IMR-90 (cell line): ENCODE measurements around the gene NRIP2. TPM values are rescaled to one million over a fixed set of nuclear protein-coding genes. Genes with fewer than 3 reads are reported as not detected.

ENCODE experiments used
- ATAC-seq: fragments of 200-7000 bp; cut with Tn5 transposase; 2 replicates; pipeline ENCODE4 v1.9.1; 2020; ENCODE audit warnings: low read depth, mild to moderate bottlenecking, moderate library complexity
- BruUV-seq: library from RNA; stranded (reverse); fragments of 400-500 nt; replicated peaks from 2 replicates; lab custom pipeline; 2021; lab: Mats Ljungman, UMichigan
- CTCF ChIA-PET: fragments of 300-600 bp; formaldehyde crosslinking; extraction: SDS; loops from one replicate; lab custom pipeline; 2021; ENCODE audit warnings: antibody characterized with exemption; lab: Yijun Ruan, JAX
- POLR2A ChIA-PET: fragments of 300-600 bp; sonication (Branson Sonifier 250); formaldehyde crosslinking; loops from one replicate; lab custom pipeline; 2022; ENCODE audit warnings: antibody characterized with exemption; ENCODE audit not compliant: unreplicated experiment; lab: Charles Lee
- DNase-seq: peaks from one replicate; pipeline ENCODE4 v3.0.0; 2013
- H2AFZ ChIP-seq: replicated peaks from 2 replicates; pipeline ENCODE3; 2013; ENCODE audit warnings: low read length, mild to moderate bottlenecking; ENCODE audit not compliant: poor library complexity
- H2AK5ac ChIP-seq: 2 replicates; pipeline ENCODE4 v1.6.1; 2013; ENCODE audit warnings: low read depth, low read length, inconsistent platforms
- H2AK9ac ChIP-seq: replicated peaks from 2 replicates; pipeline ENCODE3; 2013; ENCODE audit warnings: mild to moderate bottlenecking, low read depth, low read length, moderate library complexity; ENCODE audit not compliant: poor library complexity
- H2BK120ac ChIP-seq: 2 replicates; pipeline ENCODE4 v1.6.1; 2013; ENCODE audit warnings: low read depth, low read length, inconsistent platforms
- H2BK15ac ChIP-seq: 3 replicates; pipeline ENCODE4 v1.6.1; 2013; ENCODE audit warnings: low read depth, low read length, inconsistent platforms
- H2BK20ac ChIP-seq: 2 replicates; pipeline ENCODE4 v1.6.1; 2013; ENCODE audit warnings: low read depth, mild to moderate bottlenecking, inconsistent platforms, low read length, moderate library complexity
- H2BK5ac ChIP-seq: 2 replicates; pipeline ENCODE4 v1.6.1; 2013; ENCODE audit warnings: mild to moderate bottlenecking, low read depth, low read length, inconsistent platforms; ENCODE audit not compliant: poor library complexity, severe bottlenecking
- H3K14ac ChIP-seq: replicated peaks from 2 replicates; pipeline ENCODE4 v1.6.1; 2013; ENCODE audit warnings: low read depth, low read length, inconsistent platforms
- H3K18ac ChIP-seq: 2 replicates; pipeline ENCODE4 v1.6.1; 2013; ENCODE audit warnings: low read depth, low read length, control low read depth
- H3K23ac ChIP-seq: 2 replicates; pipeline ENCODE4 v1.6.1; 2013; ENCODE audit warnings: low read depth, low read length, inconsistent platforms
- H3K27ac ChIP-seq: 2 replicates; pipeline ENCODE4 v1.5.1; 2013; ENCODE audit warnings: mild to moderate bottlenecking, control low read depth, low read length; ENCODE audit not compliant: insufficient read depth
- H3K27me3 ChIP-seq: 2 replicates; pipeline ENCODE4 v1.6.1; 2013; ENCODE audit warnings: low read length; ENCODE audit not compliant: control insufficient read depth, insufficient read depth
- H3K36me3 ChIP-seq: 2 replicates; pipeline ENCODE4 v1.6.1; 2013; ENCODE audit warnings: low read length, mixed read lengths; ENCODE audit not compliant: control insufficient read depth, insufficient read depth
- H3K4ac ChIP-seq: 2 replicates; pipeline ENCODE4 v1.6.1; 2013; ENCODE audit warnings: low read depth, low read length, inconsistent platforms
- H3K4me1 ChIP-seq: 2 replicates; pipeline ENCODE4 v1.6.1; 2013; ENCODE audit warnings: low read length, mixed read lengths; ENCODE audit not compliant: control insufficient read depth, insufficient read depth
- H3K4me2 ChIP-seq: 2 replicates; pipeline ENCODE4 v1.6.1; 2013; ENCODE audit warnings: low read depth, mild to moderate bottlenecking, control low read depth, low read length, moderate library complexity
- H3K4me3 ChIP-seq: 2 replicates; pipeline ENCODE4 v1.5.1; 2013; ENCODE audit warnings: low read depth, mild to moderate bottlenecking, control low read depth, low read length, moderate library complexity; ENCODE audit not compliant: insufficient read depth
- H3K56ac ChIP-seq: 2 replicates; pipeline ENCODE4 v1.6.1; 2013; ENCODE audit warnings: low read length, inconsistent platforms; ENCODE audit not compliant: insufficient read depth; ENCODE audit errors: extremely low read depth
- H3K79me1 ChIP-seq, 2 experiments: 2 replicates each; pipeline ENCODE4 v1.6.1; 2013; ENCODE audit warnings: low read length in 2 of 2, inconsistent platforms in 1 of 2, low read depth in 1 of 2
- H3K9ac ChIP-seq: 2 replicates; pipeline ENCODE4 v1.6.1; 2013; ENCODE audit warnings: low read depth, low read length, control low read depth
- H3K9me1 ChIP-seq: 2 replicates; pipeline ENCODE4 v1.6.1; 2013; ENCODE audit warnings: low read length, inconsistent platforms; ENCODE audit not compliant: insufficient read depth
- H3K9me3 ChIP-seq: 2 replicates; pipeline ENCODE4 v1.6.1; 2013; ENCODE audit warnings: low read length; ENCODE audit not compliant: control insufficient read depth, insufficient read depth
- H4K20me1 ChIP-seq: 2 replicates; pipeline ENCODE4 v1.6.1; 2013; ENCODE audit warnings: low read length, inconsistent platforms; ENCODE audit not compliant: insufficient read depth
- H4K5ac ChIP-seq: 2 replicates; pipeline ENCODE4 v1.6.1; 2013; ENCODE audit warnings: mild to moderate bottlenecking, low read depth, low read length, control low read depth
- H4K8ac ChIP-seq, 2 experiments: 2 replicates each; pipeline ENCODE4 v1.6.1; 2013; ENCODE audit warnings: low read depth in 2 of 2, low read length in 2 of 2, control low read depth in 1 of 2, inconsistent platforms in 1 of 2
- H4K91ac ChIP-seq: 2 replicates; pipeline ENCODE4 v1.6.1; 2013; ENCODE audit warnings: low read depth, low read length, inconsistent platforms; ENCODE audit not compliant: insufficient read depth
- BHLHE40 ChIP-seq: fragments of 150-350 bp; IDR thresholded peaks from 2 replicates; pipeline ENCODE4 v1.6.1; 2016; ENCODE audit warnings: mild to moderate bottlenecking, low read depth, low read length
- CHD1 ChIP-seq: IDR thresholded peaks from 2 replicates; pipeline ENCODE4 v1.6.1; 2012; ENCODE audit warnings: low read depth, low read length, improper control_type of control experiment
- MAFK ChIP-seq: IDR thresholded peaks from 2 replicates; pipeline ENCODE4 v1.6.1; 2012; ENCODE audit warnings: low read depth, low read length, improper control_type of control experiment
- MAZ ChIP-seq: IDR thresholded peaks from 2 replicates; pipeline ENCODE4 v1.6.1; 2012; ENCODE audit warnings: low read depth, mild to moderate bottlenecking, low read length, improper control_type of control experiment, moderate library complexity, borderline replicate concordance
- MXI1 ChIP-seq: IDR thresholded peaks from 2 replicates; pipeline ENCODE4 v1.6.1; 2012; ENCODE audit warnings: low read depth, mild to moderate bottlenecking, low read length, moderate library complexity, borderline replicate concordance
- NFE2L2 ChIP-seq: fragments of 150-350 bp; IDR thresholded peaks from 2 replicates; pipeline ENCODE4 v1.6.1; 2016; ENCODE audit warnings: low read depth, mild to moderate bottlenecking, low read length
- POLR2A ChIP-seq: IDR thresholded peaks from 2 replicates; pipeline ENCODE4 v1.6.1; 2012; ENCODE audit warnings: mild to moderate bottlenecking, low read depth, low read length
- RAD21 ChIP-seq: IDR thresholded peaks from 2 replicates; pipeline ENCODE4 v1.6.1; 2012; ENCODE audit warnings: low read length, improper control_type of control experiment
- RCOR1 ChIP-seq: IDR thresholded peaks from 2 replicates; pipeline ENCODE4 v1.6.1; 2012; ENCODE audit warnings: mild to moderate bottlenecking, low read length, improper control_type of control experiment; ENCODE audit not compliant: insufficient replicate concordance
- RFX5 ChIP-seq: IDR thresholded peaks from 2 replicates; pipeline ENCODE4 v1.8.0; 2012; ENCODE audit warnings: low read depth, mild to moderate bottlenecking, low read length, moderate library complexity
- WGBS, 2 experiments: methylation state at CpG; one replicate each; pipeline versions ENCODE4 v1.1.5 to v1.1.7; 2013; ENCODE audit warnings: missing lambda C conversion rate in 2 of 2; ENCODE audit not compliant: insufficient read length in 1 of 2; ENCODE audit errors: extremely low coverage in 2 of 2; 5-methylcytosine and 5-hydroxymethylcytosine counted together
- dilution Hi-C: fragments of 300-500 bp; cut with HindIII; formaldehyde crosslinking; loops from one replicate; pipeline ENCODE4 v1.14.3; 2018; ENCODE audit warnings: low sequenced_read_pairs; ENCODE audit not compliant: unreplicated experiment
- in situ Hi-C: fragments of 300-500 bp; cut with MboI; formaldehyde crosslinking; loops from 3 replicates; pipeline ENCODE4 v1.14.3; 2019; ENCODE audit warnings: low sequenced_read_pairs, inconsistent platforms, mixed read lengths
- intact Hi-C: fragments of 100-400 bp; cut with micrococcal nuclease; formaldehyde crosslinking; loops from 2 replicates; pipeline ENCODE4 v1.10.0; 2022
- polyA plus RNA-seq, 3 experiments: library from polyadenylated mRNA; depleted of rRNA; stranded (reverse); fragments of >200 nt; gene quantifications; 2 replicates each; pipeline ENCODE4 v1.2.3, GENCODE V29; 2012; ENCODE audit warnings: low replicate concordance in 1 of 3
- total RNA-seq: library from RNA; depleted of rRNA; stranded (reverse); fragments of >200 nt; gene quantifications from 2 replicates; pipeline ENCODE4 v1.2.3, GENCODE V29; 2012
- TF ChIP-seq, protein P1 (sequence below): conservative IDR thresholded peaks from 2 replicates; pipeline ENCODE4 v1.5.1; 2012; ENCODE audit warnings: mild to moderate bottlenecking, low read depth, low read length, improper control_type of control experiment
- TF ChIP-seq, protein P2 (sequence below): fragments of 150-350 bp; IDR thresholded peaks from 2 replicates; pipeline ENCODE4 v1.6.1; 2016; ENCODE audit warnings: low read depth, mild to moderate bottlenecking, low read length, moderate library complexity, borderline replicate concordance
- TF ChIP-seq, protein P3 (sequence below): fragments of 150-350 bp; IDR thresholded peaks from 2 replicates; pipeline ENCODE4 v1.6.1; 2017; ENCODE audit warnings: mild to moderate bottlenecking, antibody characterized with exemption, low read length, low read depth

Gene NRIP2
- total and polyA plus RNA-seq, 2 of the 4 experiments (the other 2 are of a cell fraction): 0.18 to 0.27 TPM

DNA sequence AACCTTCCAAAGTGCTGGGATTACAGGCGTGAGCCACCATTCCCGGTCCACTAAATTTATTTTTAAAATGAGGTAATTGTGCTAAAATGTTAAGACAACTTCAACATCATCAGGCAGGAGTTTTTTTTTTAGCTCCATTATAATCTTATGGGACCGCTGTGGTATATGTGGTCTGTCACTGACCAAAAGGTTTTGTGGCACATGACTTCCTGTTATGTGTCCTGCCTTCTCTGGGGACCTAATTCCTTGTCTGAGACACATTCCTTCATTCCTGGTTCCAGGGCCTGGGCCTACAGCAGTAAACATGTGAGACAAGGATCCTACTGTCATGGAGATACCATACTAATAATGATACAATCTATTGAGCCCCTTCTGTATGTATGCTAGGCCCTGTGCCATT, 17.1 kb upstream of the NRIP2 start (continued):
- TF ChIP-seq, protein P1, sequence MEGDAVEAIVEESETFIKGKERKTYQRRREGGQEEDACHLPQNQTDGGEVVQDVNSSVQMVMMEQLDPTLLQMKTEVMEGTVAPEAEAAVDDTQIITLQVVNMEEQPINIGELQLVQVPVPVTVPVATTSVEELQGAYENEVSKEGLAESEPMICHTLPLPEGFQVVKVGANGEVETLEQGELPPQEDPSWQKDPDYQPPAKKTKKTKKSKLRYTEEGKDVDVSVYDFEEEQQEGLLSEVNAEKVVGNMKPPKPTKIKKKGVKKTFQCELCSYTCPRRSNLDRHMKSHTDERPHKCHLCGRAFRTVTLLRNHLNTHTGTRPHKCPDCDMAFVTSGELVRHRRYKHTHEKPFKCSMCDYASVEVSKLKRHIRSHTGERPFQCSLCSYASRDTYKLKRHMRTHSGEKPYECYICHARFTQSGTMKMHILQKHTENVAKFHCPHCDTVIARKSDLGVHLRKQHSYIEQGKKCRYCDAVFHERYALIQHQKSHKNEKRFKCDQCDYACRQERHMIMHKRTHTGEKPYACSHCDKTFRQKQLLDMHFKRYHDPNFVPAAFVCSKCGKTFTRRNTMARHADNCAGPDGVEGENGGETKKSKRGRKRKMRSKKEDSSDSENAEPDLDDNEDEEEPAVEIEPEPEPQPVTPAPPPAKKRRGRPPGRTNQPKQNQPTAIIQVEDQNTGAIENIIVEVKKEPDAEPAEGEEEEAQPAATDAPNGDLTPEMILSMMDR: no peak

DNA sequence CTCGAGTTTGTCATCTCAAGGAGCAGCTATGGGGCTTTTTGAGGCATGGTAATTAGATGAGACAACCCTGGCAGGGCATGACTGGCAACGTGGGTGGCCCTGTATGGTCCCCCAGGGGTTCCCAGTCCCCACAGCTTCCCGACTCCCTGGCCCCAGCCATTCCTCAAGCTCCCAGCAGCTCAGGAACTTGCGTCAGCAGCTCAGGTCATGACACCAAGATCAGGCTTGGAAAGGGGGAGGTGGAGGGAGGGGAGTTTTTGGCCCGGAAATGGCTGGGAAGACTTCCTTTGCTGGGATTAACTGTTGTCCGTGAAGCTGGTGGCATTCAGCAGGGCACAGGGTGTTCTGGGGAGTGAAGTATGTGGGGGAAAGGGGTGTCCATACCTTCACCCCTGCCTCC, 10.4 kb upstream of the NRIP2 start:
- Histone ChIP-seq H2BK5ac (peak overlapping the region; percentile 25), H3K9ac (0 out of 2 replicates have a peak overlapping the region, but pooled peaks have one; percentile 20), H4K91ac (peak overlapping the region; percentile 74), H3K4me1 (peaks cover 14% of the 10 kb centered on the region), H2AK5ac (peak overlapping the region; percentile 20; the same call in 1 of the 2 replicates), H2AFZ (peak overlapping the region; percentile 91), H4K20me1 (0 out of 2 replicates have a peak, but pooled peaks cover 2% of the 10 kb centered on the region), H3K79me1 (no peaks in the 10 kb centered on the region), H3K14ac (peak overlapping the region; percentile 85), H2AK9ac (peak overlapping the region; percentile 23), H3K4me2 (no peak overlapping the region), H3K23ac (peak overlapping the region; percentile 75; the same call in 1 of the 2 replicates), H3K9me3 (no peaks in the 10 kb centered on the region), H3K27me3 (no peaks in the 10 kb centered on the region), H3K56ac (no peak overlapping the region; the same call in 1 of the 2 replicates), H3K4ac (peak overlapping the region; percentile 92), H2BK120ac (peak overlapping the region; percentile 75), H3K18ac (peak overlapping the region; percentile 39), H4K8ac (peak overlapping the region; percentile 98 to 99), H2BK15ac (peak overlapping the region; percentile 60; the same call in 1 of the 3 replicates), H4K5ac (peak overlapping the region; percentile 76), H2BK20ac (peak overlapping the region; percentile 70), H3K4me3 (no peak overlapping the region), H3K36me3 (no peaks in the 10 kb centered on the region), H3K27ac (no peak overlapping the region), H3K9me1 (peaks cover 14% of the 10 kb centered on the region)
- intact Hi-C loops: no loop called here
- WGBS, 2 experiments: 0% methylated on average over 1 of the region's 6 CpGs; no CpG with 5 or more reads in 1 of the 2 experiments
- in situ Hi-C loops: no loop called here
- BruUV-seq: no TSS peak
- POLR2A ChIA-PET: no interaction called here
- ATAC-seq (peak; percentile 48), DNase-seq (peak; percentile 85)
- CTCF ChIA-PET: interaction anchor here (0.5 to 1.1 kb wide), 3 partner anchors 9 to 33 kb away, joined by 3 to 4 read pairs (median 3); no protein-coding TSS in a partner anchor
- dilution Hi-C loops: no loop called here
- TF ChIP-seq MAFK (no peak), NFE2L2 (no peak), MXI1 (no peak), CHD1 (no peak), RCOR1 (no peak), MAZ (0 out of 2 replicates have a peak, but pooled peaks have one; percentile 26), POLR2A (no peak), RFX5 (no peak), RAD21 (no peak), BHLHE40 (0 out of 2 replicates have a peak, but pooled peaks have one; percentile 15)
- TF ChIP-seq, protein P2, sequence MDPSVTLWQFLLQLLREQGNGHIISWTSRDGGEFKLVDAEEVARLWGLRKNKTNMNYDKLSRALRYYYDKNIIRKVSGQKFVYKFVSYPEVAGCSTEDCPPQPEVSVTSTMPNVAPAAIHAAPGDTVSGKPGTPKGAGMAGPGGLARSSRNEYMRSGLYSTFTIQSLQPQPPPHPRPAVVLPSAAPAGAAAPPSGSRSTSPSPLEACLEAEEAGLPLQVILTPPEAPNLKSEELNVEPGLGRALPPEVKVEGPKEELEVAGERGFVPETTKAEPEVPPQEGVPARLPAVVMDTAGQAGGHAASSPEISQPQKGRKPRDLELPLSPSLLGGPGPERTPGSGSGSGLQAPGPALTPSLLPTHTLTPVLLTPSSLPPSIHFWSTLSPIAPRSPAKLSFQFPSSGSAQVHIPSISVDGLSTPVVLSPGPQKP: no peak
- TF ChIP-seq, protein P3, sequence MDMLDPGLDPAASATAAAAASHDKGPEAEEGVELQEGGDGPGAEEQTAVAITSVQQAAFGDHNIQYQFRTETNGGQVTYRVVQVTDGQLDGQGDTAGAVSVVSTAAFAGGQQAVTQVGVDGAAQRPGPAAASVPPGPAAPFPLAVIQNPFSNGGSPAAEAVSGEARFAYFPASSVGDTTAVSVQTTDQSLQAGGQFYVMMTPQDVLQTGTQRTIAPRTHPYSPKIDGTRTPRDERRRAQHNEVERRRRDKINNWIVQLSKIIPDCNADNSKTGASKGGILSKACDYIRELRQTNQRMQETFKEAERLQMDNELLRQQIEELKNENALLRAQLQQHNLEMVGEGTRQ: no peak
